H1 (cell line): ENCODE measurements around the gene CHD5. TPM values are rescaled to one million over a fixed set of nuclear protein-coding genes. Genes with fewer than 3 reads are reported as not detected.

ENCODE experiments used
- CTCF ChIA-PET: fragments of 300-600 bp; sonication (Branson Sonifier 250); formaldehyde crosslinking; loops from one replicate; lab custom pipeline; 2021; ENCODE audit not compliant: partially characterized antibody; lab: Charles Lee
- POLR2A ChIA-PET: fragments of 300-600 bp; sonication (Branson Sonifier 250); formaldehyde crosslinking; loops from one replicate; lab custom pipeline; 2021; ENCODE audit warnings: inconsistent platforms; ENCODE audit not compliant: partially characterized antibody; lab: Charles Lee
- DNase-seq, 2 experiments: peaks; one replicate each; pipeline versions ENCODE4 v3.0.0 to v3.0.0-alpha.2; 2010 to 2022; ENCODE audit warnings: low spot score in 2 of 2, low read depth in 1 of 2, mixed read lengths in 1 of 2
- FAIRE-seq: peaks from 2 replicates; lab custom pipeline; 2011; peaks lifted over from hg19 to GRCh38; lab: Jason Lieb, UNC
- H2AFZ ChIP-seq: 2 replicates; pipeline ENCODE4 v1.8.1; 2012; ENCODE audit warnings: low read length, inconsistent platforms
- H2AK5ac ChIP-seq: 2 replicates; pipeline ENCODE4 v1.6.1; 2013; ENCODE audit warnings: low read depth, low read length
- H2BK120ac ChIP-seq: replicated peaks from 2 replicates; pipeline ENCODE3; 2013; ENCODE audit warnings: low read depth, low read length, inconsistent platforms
- H2BK12ac ChIP-seq: 2 replicates; pipeline ENCODE4 v1.6.1; 2013; ENCODE audit warnings: low read depth, low read length
- H2BK15ac ChIP-seq: 2 replicates; pipeline ENCODE4 v1.6.1; 2013; ENCODE audit warnings: low read length
- H2BK20ac ChIP-seq: 2 replicates; pipeline ENCODE4 v1.6.1; 2013; ENCODE audit warnings: low read length
- H2BK5ac ChIP-seq: 2 replicates; pipeline ENCODE4 v1.6.1; 2013; ENCODE audit warnings: low read depth, low read length
- H3K14ac ChIP-seq: 2 replicates; pipeline ENCODE4 v1.6.1; 2013; ENCODE audit warnings: inconsistent platforms; ENCODE audit not compliant: insufficient read length
- H3K18ac ChIP-seq: 2 replicates; pipeline ENCODE4 v1.6.1; 2013; ENCODE audit warnings: low read length; ENCODE audit errors: extremely low read depth
- H3K23ac ChIP-seq: 2 replicates; pipeline ENCODE4 v1.6.1; 2013; ENCODE audit warnings: inconsistent platforms; ENCODE audit not compliant: insufficient read length
- H3K23me2 ChIP-seq: 2 replicates; pipeline ENCODE4 v1.6.1; 2013; ENCODE audit warnings: low read depth, low read length
- H3K27ac ChIP-seq: 2 replicates; pipeline ENCODE4 v1.6.1; 2011; ENCODE audit warnings: low read depth, low read length, inconsistent platforms
- H3K27me3 ChIP-seq, 4 experiments: replicated peaks in 1 of 4; 1 replicate in 1 of 4; 2 replicates in 3 of 4; pipeline versions ENCODE4 v1.6.1 to v1.8.1; 2011 to 2013; ENCODE audit warnings: low read length in 3 of 4, mild to moderate bottlenecking in 3 of 4, inconsistent platforms in 2 of 4, mixed read lengths in 2 of 4, moderate library complexity in 1 of 4; ENCODE audit not compliant: control insufficient read depth in 3 of 4, insufficient read depth in 3 of 4; ENCODE audit errors: extremely low read depth in 1 of 4
- H3K36me3 ChIP-seq, 4 experiments: 2 replicates each; pipeline versions ENCODE4 v1.6.1 to v1.8.1; 2011 to 2013; ENCODE audit warnings: mild to moderate bottlenecking in 4 of 4, low read length in 3 of 4, moderate library complexity in 2 of 4, control low read depth in 1 of 4, inconsistent platforms in 1 of 4; ENCODE audit not compliant: insufficient read depth in 4 of 4, control insufficient read depth in 2 of 4
- H3K4ac ChIP-seq: replicated peaks from 2 replicates; pipeline ENCODE3; 2013; ENCODE audit warnings: low read length, low read depth, mixed read lengths, inconsistent platforms; ENCODE audit not compliant: insufficient read length
- H3K4me1 ChIP-seq, 4 experiments: replicated peaks in 1 of 4; 1 replicate in 1 of 4; 2 replicates in 3 of 4; pipeline versions ENCODE4 v1.6.1 to v1.8.1; 2011 to 2013; ENCODE audit warnings: low read length in 3 of 4, inconsistent platforms in 2 of 4, mixed read lengths in 1 of 4; ENCODE audit not compliant: insufficient read depth in 4 of 4, control insufficient read depth in 3 of 4
- H3K4me2 ChIP-seq, 2 experiments: 2 replicates each; pipeline versions ENCODE4 v1.6.1 to v1.8.1; 2011 to 2013; ENCODE audit warnings: low read depth in 2 of 2, low read length in 2 of 2, control low read depth in 1 of 2, inconsistent platforms in 1 of 2, mild to moderate bottlenecking in 1 of 2; ENCODE audit not compliant: insufficient read depth in 1 of 2
- H3K4me3 ChIP-seq, 4 experiments: fragments of 200-600, 300-600 bp in 1 of 4; sonication (generic), shearing (Covaris generic), sonication (Bioruptor Twin) in 1 of 4; 2 replicates each; pipeline versions ENCODE4 v1.5.1 to v1.8.1; 2011 to 2016; ENCODE audit warnings: low read length in 4 of 4, low read depth in 3 of 4, control low read depth in 2 of 4, inconsistent platforms in 2 of 4, mild to moderate bottlenecking in 2 of 4, mixed read lengths in 1 of 4, moderate library complexity in 1 of 4; ENCODE audit not compliant: insufficient read depth in 2 of 4; ENCODE audit errors: extremely low read depth in 1 of 4
- H3K56ac ChIP-seq: replicated peaks from 2 replicates; pipeline ENCODE3; 2013; ENCODE audit warnings: low read depth, mild to moderate bottlenecking, mixed read lengths, low read length, inconsistent platforms; ENCODE audit not compliant: insufficient read length
- H3K79me1 ChIP-seq: 2 replicates; pipeline ENCODE4 v1.6.1; 2013; ENCODE audit warnings: low read depth, low read length, control low read depth
- H3K79me2 ChIP-seq, 2 experiments: 2 replicates each; pipeline versions ENCODE4 v1.6.1 to v1.8.1; 2012 to 2013; ENCODE audit warnings: low read length in 2 of 2, mild to moderate bottlenecking in 2 of 2, inconsistent platforms in 1 of 2; ENCODE audit not compliant: insufficient read depth in 2 of 2, control insufficient read depth in 1 of 2
- H3K9ac ChIP-seq, 4 experiments: replicated peaks in 1 of 4; 1 replicate in 1 of 4; 2 replicates in 3 of 4; pipeline versions ENCODE4 v1.6.1 to v1.8.1; 2011 to 2013; ENCODE audit warnings: low read depth in 3 of 4, low read length in 3 of 4, control low read depth in 2 of 4, mild to moderate bottlenecking in 2 of 4, moderate library complexity in 2 of 4, inconsistent platforms in 1 of 4; ENCODE audit errors: extremely low read depth in 1 of 4
- H3K9me3 ChIP-seq, 2 experiments: 2 replicates each; pipeline versions ENCODE4 v1.6.1 to v1.8.1; 2012 to 2013; ENCODE audit warnings: mild to moderate bottlenecking in 2 of 2, moderate library complexity in 2 of 2, control low read depth in 1 of 2, inconsistent platforms in 1 of 2, low read depth in 1 of 2, low read length in 1 of 2, mixed read lengths in 1 of 2; ENCODE audit not compliant: insufficient read depth in 2 of 2
- H4K20me1 ChIP-seq, 2 experiments: replicated peaks in 1 of 2; 2 replicates each; pipeline versions ENCODE3 to v1.8.1; 2011 to 2013; ENCODE audit warnings: inconsistent platforms in 2 of 2, low read length in 2 of 2, mild to moderate bottlenecking in 1 of 2; ENCODE audit not compliant: insufficient read depth in 2 of 2, control insufficient read depth in 1 of 2
- H4K5ac ChIP-seq: 2 replicates; pipeline ENCODE4 v1.6.1; 2013; ENCODE audit warnings: low read length, low read depth, mixed read lengths, inconsistent platforms; ENCODE audit not compliant: insufficient read length
- H4K8ac ChIP-seq: 2 replicates; pipeline ENCODE4 v1.8.0; 2013; ENCODE audit warnings: mild to moderate bottlenecking, moderate library complexity, low read length, inconsistent platforms; ENCODE audit not compliant: insufficient read depth; ENCODE audit errors: extremely low read depth
- H4K91ac ChIP-seq: replicated peaks from 2 replicates; pipeline ENCODE3; 2013; ENCODE audit warnings: low read length, mixed read lengths, inconsistent platforms; ENCODE audit not compliant: insufficient read length
- BCL11A ChIP-seq, 2 experiments: IDR thresholded peaks; one replicate each; pipeline ENCODE4 v1.6.1; 2011; ENCODE audit warnings: low read depth in 2 of 2, low read length in 2 of 2, mild to moderate bottlenecking in 2 of 2
- CTBP2 ChIP-seq: IDR thresholded peaks from 2 replicates; pipeline ENCODE4 v1.7.0; 2011; ENCODE audit warnings: borderline replicate concordance, mild to moderate bottlenecking, moderate library complexity, mixed read lengths, low read length; ENCODE audit not compliant: insufficient read depth, insufficient read length
- polyA plus RNA-seq, 7 experiments: library from polyadenylated mRNA; depleted of rRNA in 3 of 7; stranded (reverse) in 5 of 7; unstranded in 2 of 7; fragments of >200 nt in 5 of 7; fragments of 200-250 nt in 2 of 7; gene quantifications; 1 replicate in 5 of 7; 2 replicates in 1 of 7; 4 replicates in 1 of 7; pipeline versions ENCODE4 v1.2.1 to v1.2.3, GENCODE V29; 2011 to 2013; ENCODE audit warnings: missing spikeins in 2 of 7, mixed read lengths in 2 of 7
- total RNA-seq: library from RNA; stranded (reverse); fragmentation: NEBNext Ultra II Directional; extraction: Animal tissue kit (Norgen Biotek cat#: 25700); gene quantifications from 2 replicates; pipeline ENCODE4 v1.2.1, GENCODE V29; 2021

The CHD5 gene
- total and polyA plus RNA-seq, 2 of the 8 experiments (the other 6 are each of a cell fraction or from before 2014, with no cell fraction given) = 0.42 to 1.8 TPM

DNA sequence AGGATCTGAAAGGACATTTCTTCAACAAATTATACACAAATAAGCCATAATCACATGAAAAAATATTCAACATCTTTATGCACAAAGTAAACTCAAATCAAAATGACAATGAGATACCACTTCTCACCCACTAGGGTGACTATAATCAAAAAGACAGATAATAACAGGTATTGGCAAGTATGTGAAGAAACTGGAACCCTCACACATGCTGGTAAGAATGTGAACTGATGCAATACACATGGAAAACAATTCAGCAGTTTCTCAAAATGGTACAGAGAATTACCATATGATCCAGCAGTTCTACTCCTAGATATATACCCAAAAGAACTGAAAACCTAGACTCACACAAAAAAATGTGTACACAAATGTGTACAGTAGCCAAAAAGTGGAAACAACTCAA lies 62.5 kb downstream of the CHD5 start:
- Histone ChIP-seq H2BK5ac (no peak overlapping the region), H3K27me3 (0 out of 7 replicates have a peak, but pooled peaks cover 0 to 2% (median 0%) of the 10 kb centered on the region in 4 experiments), H3K14ac (no peak overlapping the region), H3K23ac (no peak overlapping the region), H2AFZ (no peak overlapping the region), H2BK20ac (no peak overlapping the region), H2AK5ac (no peak overlapping the region), H3K23me2 (no peaks in the 10 kb centered on the region), H3K79me1 (no peaks in the 10 kb centered on the region), H3K4me2 (no peak overlapping the region), H3K4me3 (no peak overlapping the region), H3K27ac (no peak overlapping the region), H4K20me1 (no peaks in the 10 kb centered on the region), H3K79me2 (no peaks in the 10 kb centered on the region), H4K5ac (no peak overlapping the region), H3K9me3 (no peaks in the 10 kb centered on the region), H3K4ac (no peak overlapping the region), H2BK12ac (no peak overlapping the region), H2BK15ac (no peak overlapping the region), H3K9ac (no peak overlapping the region), H3K18ac (no peak overlapping the region), H3K4me1 (no peaks in the 10 kb centered on the region), H4K8ac (no peak overlapping the region), H2BK120ac (no peak overlapping the region), H4K91ac (no peak overlapping the region), H3K56ac (no peak overlapping the region), H3K36me3 (no peaks in the 10 kb centered on the region)
- FAIRE-seq (no peak), DNase-seq (no peak)
- no peak for TF ChIP-seq CTBP2
- no peak for TF ChIP-seq BCL11A (IDR thresholded peaks at IDR 0.05; ENCODE audit: low read depth in 2 of 2, low read length in 2 of 2)
- ChIA-PET POLR2A (no interaction called here), CTCF (interaction anchor here (0.7 kb wide), 1 partner anchor 39 kb away, joined by 3 read pairs; no protein-coding TSS in a partner anchor)
